SK-N-SH (cell line): ENCODE results near the gene LTB4R2. TPM values are rescaled to one million over a fixed set of nuclear protein-coding genes. Genes with fewer than 3 reads are reported as not detected.

Experiments used
- CTCF ChIA-PET: fragments of 300-600, 350-600 bp; formaldehyde crosslinking; extraction: SDS; loops from one replicate; lab custom pipeline; 2021; lab: Yijun Ruan, JAX
- POLR2A ChIA-PET: fragments of 350-600 bp; sonication (Branson Sonifier 250); formaldehyde crosslinking; extraction: SDS; loops from one replicate; lab custom pipeline; 2020; ENCODE audit warnings: antibody characterized with exemption, inconsistent platforms; lab: Yijun Ruan, JAX
- DNase-seq: peaks from one replicate; pipeline ENCODE4 v3.0.0; 2012
- H2AFZ ChIP-seq: fragments of 200-600 bp; sonication (generic); 2 replicates; pipeline ENCODE4 v1.8.1; 2016; ENCODE audit warnings: antibody characterized with exemption, mild to moderate bottlenecking, low read depth
- H3F3A ChIP-seq: fragments of 200-600 bp; sonication (generic); replicated peaks from 2 replicates; pipeline ENCODE3; 2016; ENCODE audit warnings: antibody characterized with exemption, mild to moderate bottlenecking; ENCODE audit not compliant: insufficient read depth
- H3K27ac ChIP-seq, 2 experiments: fragments of 200-500 bp in 1 of 2; fragments of 200-600 bp in 1 of 2; sonication (Bioruptor generic) in 1 of 2; sonication (generic), shearing (Covaris generic) in 1 of 2; 2 replicates each; pipeline versions ENCODE4 v1.5.1 to v1.6.1; 2014 to 2016; ENCODE audit warnings: low read depth in 2 of 2, inconsistent platforms in 1 of 2, low read length in 1 of 2, mild to moderate bottlenecking in 1 of 2, mixed read lengths in 1 of 2
- H3K27me3 ChIP-seq: fragments of 200-600 bp; sonication (generic), shearing (Covaris generic); 2 replicates; pipeline ENCODE4 v1.6.1; 2016; ENCODE audit warnings: mixed run types; ENCODE audit not compliant: insufficient read depth
- H3K36me3 ChIP-seq, 2 experiments: fragments of 200-500 bp in 1 of 2; fragments of 200-600 bp in 1 of 2; sonication (Bioruptor generic) in 1 of 2; sonication (generic) in 1 of 2; replicated peaks in 1 of 2; 2 replicates each; pipeline versions ENCODE3 to v1.5.1; 2014 to 2016; ENCODE audit warnings: low read length in 1 of 2, mild to moderate bottlenecking in 1 of 2; ENCODE audit not compliant: insufficient read depth in 2 of 2, control insufficient read depth in 1 of 2
- H3K4me1 ChIP-seq, 2 experiments: fragments of 200-500 bp in 1 of 2; fragments of 200-600 bp in 1 of 2; sonication (Bioruptor generic) in 1 of 2; sonication (generic), shearing (Covaris generic) in 1 of 2; 2 replicates each; pipeline versions ENCODE4 v1.5.1 to v1.6.1; 2014 to 2016; ENCODE audit warnings: low read depth in 1 of 2, low read length in 1 of 2, mixed run types in 1 of 2; ENCODE audit not compliant: insufficient read depth in 2 of 2, control insufficient read depth in 1 of 2
- H3K4me2 ChIP-seq: fragments of 200-600 bp; sonication (generic), shearing (Covaris generic); 2 replicates; pipeline ENCODE4 v1.6.1; 2017; ENCODE audit warnings: mixed run types
- H3K4me3 ChIP-seq, 2 experiments: fragments of 200-500 bp in 1 of 2; fragments of 200-600 bp in 1 of 2; sonication (Bioruptor generic) in 1 of 2; sonication (generic), shearing (Covaris generic) in 1 of 2; 2 replicates each; pipeline versions ENCODE4 v1.5.1 to v1.8.1; 2014 to 2016; ENCODE audit warnings: low read depth in 2 of 2, inconsistent platforms in 1 of 2, low read length in 1 of 2, mild to moderate bottlenecking in 1 of 2, mixed read lengths in 1 of 2, moderate library complexity in 1 of 2
- H3K79me2 ChIP-seq: fragments of 200-600 bp; sonication (generic); 2 replicates; pipeline ENCODE4 v1.8.1; 2017; ENCODE audit warnings: mild to moderate bottlenecking; ENCODE audit not compliant: insufficient read depth
- H3K9ac ChIP-seq: fragments of 200-600 bp; sonication (generic); 2 replicates; pipeline ENCODE4 v1.6.1; 2017; ENCODE audit warnings: mixed run types
- H3K9me2 ChIP-seq: fragments of 200-600 bp; sonication (generic); 2 replicates; pipeline ENCODE4 v1.6.1; 2017; ENCODE audit warnings: mixed run types
- H3K9me3 ChIP-seq: fragments of 200-600 bp; sonication (generic); 2 replicates; pipeline ENCODE4 v1.6.1; 2017; ENCODE audit warnings: mixed run types, mild to moderate bottlenecking, moderate library complexity
- H4K20me1 ChIP-seq: fragments of 200-600 bp; sonication (generic); 2 replicates; pipeline ENCODE4 v1.6.1; 2017; ENCODE audit warnings: mild to moderate bottlenecking, mixed run types; ENCODE audit not compliant: insufficient read depth
- EP300 ChIP-seq, 2 experiments: IDR thresholded peaks; 2 replicates each; pipeline versions ENCODE4 v1.4.0 to v1.6.1; 2012; ENCODE audit warnings: borderline replicate concordance in 1 of 2, low read depth in 1 of 2, low read length in 1 of 2
- FOXJ3 ChIP-seq: sonication (generic); formaldehyde crosslinking; IDR thresholded peaks from 2 replicates; pipeline ENCODE4 v1.5.1; 2020; ENCODE audit warnings: mild to moderate bottlenecking, missing genetic modification reagents
- FOXM1 ChIP-seq: IDR thresholded peaks from 2 replicates; pipeline ENCODE4 v1.4.0; 2012; ENCODE audit warnings: low read depth, mild to moderate bottlenecking
- MAX ChIP-seq: IDR thresholded peaks from 2 replicates; pipeline ENCODE4 v1.4.0; 2012; ENCODE audit warnings: low read depth
- NFIC ChIP-seq: IDR thresholded peaks from 2 replicates; pipeline ENCODE4 v1.4.0; 2012; ENCODE audit warnings: borderline replicate concordance
- NRF1 ChIP-seq: IDR thresholded peaks from 2 replicates; pipeline ENCODE4 v1.6.1; 2012; ENCODE audit warnings: low read depth, mild to moderate bottlenecking, low read length
- POLR2AphosphoS5 ChIP-seq: IDR thresholded peaks from 2 replicates; pipeline ENCODE4 v1.6.1; 2012; ENCODE audit warnings: low read depth, low read length
- RAD21 ChIP-seq: IDR thresholded peaks from 2 replicates; pipeline ENCODE4 v1.6.1; 2012; ENCODE audit warnings: mild to moderate bottlenecking, low read length
- RXRA ChIP-seq: IDR thresholded peaks from 2 replicates; pipeline ENCODE4 v1.4.0; 2012; ENCODE audit warnings: low read depth, mild to moderate bottlenecking, borderline replicate concordance
- TAF1 ChIP-seq: IDR thresholded peaks from 2 replicates; pipeline ENCODE4 v1.6.1; 2012; ENCODE audit warnings: low read depth, mild to moderate bottlenecking, low read length, moderate library complexity, borderline replicate concordance
- TCF12 ChIP-seq: IDR thresholded peaks from 2 replicates; pipeline ENCODE4 v1.4.0; 2012
- WGBS: methylation state at CpG from one replicate; pipeline ENCODE4 v1.1.6; 2017; ENCODE audit warnings: low lambda C conversion rate; 5-methylcytosine and 5-hydroxymethylcytosine counted together
- polyA plus RNA-seq, 3 experiments: library from polyadenylated mRNA; depleted of rRNA; stranded (reverse); fragments of >200 nt; gene quantifications; 2 replicates each; pipeline ENCODE4 v1.2.3, GENCODE V29; 2012

LTB4R2 gene
- polyA plus RNA-seq, 1 of the 3 experiments (the other 2 are of a cell fraction) = 8.2 TPM

- H3K4me2 ChIP-seq = no peak overlapping the region
- H3K9me2 ChIP-seq = no peaks in the 10 kb centered on the region
- no peaks in the 10 kb centered on the region for H4K20me1 ChIP-seq
- H3K4me3 ChIP-seq = no peak overlapping the region
- H3K4me1 ChIP-seq = peaks cover 0 to 14% of the 10 kb centered on the region in 2 experiments; a peak in 1 of 4 replicates
- no peak overlapping the region for H2AFZ ChIP-seq
- no peak overlapping the region for H3K9ac ChIP-seq
- no peak for DNase-seq
- CTCF ChIA-PET = interaction anchor here (0.6 to 12.7 kb wide), 10 partner anchors 8 to 384 kb away, joined by 3 to 445 read pairs (median 4); partner anchors contain the start of genes CBLN3, CIDEB, KHNYN and SDR39U1
- H3K79me2 ChIP-seq = no peaks in the 10 kb centered on the region
- H3K9me3 ChIP-seq = no peaks in the 10 kb centered on the region
- no peak overlapping the region for H3K27ac ChIP-seq
- POLR2A ChIA-PET = no interaction called here
- WGBS = 38% methylated on average over 7 of the region's 7 CpGs
- no peaks in the 10 kb centered on the region for H3F3A ChIP-seq
- H3K36me3 ChIP-seq = no peaks in the 10 kb centered on the region
- peaks cover 60% of the 10 kb centered on the region for H3K27me3 ChIP-seq
- TF ChIP-seq EP300 (IDR thresholded peaks at IDR 0.05; ENCODE audit: borderline replicate concordance in 1 of 2, low read depth in 1 of 2, low read length in 1 of 2) (no peak), NFIC (no peak)
- TF ChIP-seq, all 33 proteins: peak for 0
Observed at GRCh38 chr14:24337144-24337823, 27.3 kb downstream of the LTB4R2 start.

- no peaks in the 10 kb centered on the region for H3K36me3 ChIP-seq
- TF ChIP-seq RAD21 (no peak), TCF12 (no peak), MAX (no peak)
- H3K4me3 ChIP-seq = no peak overlapping the region
- no peak for DNase-seq
- peaks cover 0 to 9% of the 10 kb centered on the region in 2 experiments; a peak in 1 of 4 replicates for H3K4me1 ChIP-seq
- no peaks in the 10 kb centered on the region for H3K79me2 ChIP-seq
- H3K9me2 ChIP-seq = no peaks in the 10 kb centered on the region
- no peaks in the 10 kb centered on the region for H4K20me1 ChIP-seq
- no peaks in the 10 kb centered on the region for H3F3A ChIP-seq
- H3K9ac ChIP-seq = no peak overlapping the region
- peaks cover 65% of the 10 kb centered on the region for H3K27me3 ChIP-seq
- H3K4me2 ChIP-seq = no peak overlapping the region
- ChIA-PET CTCF (interaction anchor here (0.6 to 12.7 kb wide), 8 partner anchors 8 to 385 kb away, joined by 3 to 445 read pairs (median 4); partner anchors contain the start of genes CBLN3, CIDEB, KHNYN and SDR39U1), POLR2A (no interaction called here)
- H3K27ac ChIP-seq = no peak overlapping the region
- no peaks in the 10 kb centered on the region for H3K9me3 ChIP-seq
- H2AFZ ChIP-seq = no peak overlapping the region
- 60% methylated on average over 8 of the region's 8 CpGs for WGBS
Observed at GRCh38 chr14:24337824-24338175, 27.9 kb downstream of the LTB4R2 start.

GRCh38 chr14:24338843-24339242 lies 28.9 kb downstream of the LTB4R2 start:
- H3K36me3 ChIP-seq = no peaks in the 10 kb centered on the region
- TF ChIP-seq FOXJ3 (CRISPR knock-in tag) (no peak), RXRA (no peak), POLR2AphosphoS5 (no peak), MAX (no peak), NRF1 (no peak), TAF1 (no peak), FOXM1 (no peak)
- TF ChIP-seq, all 33 proteins: peak for 0
- Histone ChIP-seq H3K9me2 (no peaks in the 10 kb centered on the region), H3K27me3 (peaks cover 72% of the 10 kb centered on the region), H4K20me1 (no peaks in the 10 kb centered on the region), H2AFZ (no peak overlapping the region), H3F3A (no peaks in the 10 kb centered on the region), H3K4me2 (no peak overlapping the region), H3K4me3 (no peak overlapping the region), H3K79me2 (no peaks in the 10 kb centered on the region), H3K9ac (no peak overlapping the region), H3K9me3 (no peaks in the 10 kb centered on the region), H3K4me1 (peaks cover 0 to 7% of the 10 kb centered on the region in 2 experiments; a peak in 1 of 4 replicates), H3K27ac (no peak overlapping the region)
- no peak for DNase-seq
- WGBS = 68% methylated on average over 11 of the region's 14 CpGs
- CTCF ChIA-PET = interaction anchor here (1.4 to 12.7 kb wide), 6 partner anchors 7 to 98 kb away, joined by 3 to 445 read pairs (median 10); partner anchors contain the start of genes CBLN3, CIDEB, KHNYN and SDR39U1
- POLR2A ChIA-PET = interaction anchor here (1.1 kb wide), 1 partner anchor 93 kb away, joined by 3 read pairs; no protein-coding TSS in a partner anchor
